Psoas muscle (tissue), 8 donors: ENCODE results near the gene VWA5B1. TPM values are rescaled to one million over a fixed set of nuclear protein-coding genes. Genes with fewer than 3 reads are reported as not detected.

Experiments
- ATAC-seq, 4 donors: fragments of 200-7000 bp; cut with Tn5 transposase; one replicate each; pipeline ENCODE4 v1.9.1; 2020; ENCODE audit warnings: moderate library complexity in 3 of 4, mild to moderate bottlenecking in 2 of 4
- DNase-seq, 2 donors: peaks; one replicate each; pipeline ENCODE4 v3.0.0-alpha.2; 2020
- H3K27ac ChIP-seq: fragments of 200-600 bp; one replicate; pipeline ENCODE4 v1.8.0; 2022
- H3K27me3 ChIP-seq, 3 donors: fragments of 200-600 bp in 1 of 3; one replicate each; pipeline versions ENCODE4 v1.6.1 to v1.8.0; 2013 to 2022; ENCODE audit warnings: low read length in 2 of 3, mild to moderate bottlenecking in 2 of 3, moderate library complexity in 1 of 3; ENCODE audit not compliant: insufficient read depth in 3 of 3
- H3K36me3 ChIP-seq, 2 donors: fragments of 200-600 bp in 1 of 2; one replicate each; pipeline versions ENCODE4 v1.6.1 to v1.8.0; 2013 to 2022; ENCODE audit warnings: low read depth in 1 of 2, mild to moderate bottlenecking in 1 of 2, moderate library complexity in 1 of 2; ENCODE audit not compliant: insufficient read depth in 1 of 2
- H3K4me1 ChIP-seq: fragments of 200-600 bp; one replicate; pipeline ENCODE4 v1.8.0; 2022
- H3K4me3 ChIP-seq: fragments of 200-600 bp; one replicate; pipeline ENCODE4 v1.8.0; 2022; ENCODE audit warnings: mild to moderate bottlenecking
- H3K9me3 ChIP-seq: fragments of 200-600 bp; one replicate; pipeline ENCODE4 v1.8.0; 2022
- WGBS, 3 donors: extraction: QIAGEN DNeasy Blood & Tissue Kit; methylation state at CpG; one replicate each; pipeline versions ENCODE4 v1.1.6 to v1.1.7; 2013; 5-methylcytosine and 5-hydroxymethylcytosine counted together
- intact Hi-C, 2 donors: fragments of 100-400 bp; cut with DNase I; formaldehyde crosslinking; loops; one replicate each; pipeline versions ENCODE4 v1.11.0 to v1.14.2; 2022
- polyA plus RNA-seq, 3 donors: library from polyadenylated mRNA; stranded (reverse); fragments of 200-250 nt; gene quantifications; one replicate each; pipeline ENCODE4 v1.2.3, GENCODE V29; 2013
- total RNA-seq, 4 donors: library from RNA; stranded (reverse); fragmentation: NEBNext Ultra II Directional in 2 of 4; extraction: Animal tissue kit (Norgen Biotek cat#: 25700) in 2 of 4; gene quantifications; one replicate each; pipeline versions ENCODE4 v1.2.1 to v1.2.4, GENCODE V29; 2021 to 2023
- TF ChIP-seq, protein P1 (sequence below): fragments of 200-600 bp; IDR thresholded peaks from one replicate; pipeline ENCODE4 v1.8.0; 2022; ENCODE audit warnings: antibody characterized with exemption
- donor health status: healthy with polysubstance abuse.
- donor health status: DM: no; HTN: no; CAD: no; lungs with moderate emphysema.
- donor health status: Bipolar disorder and iron deficiency.
- donor health status: healthy.
- donor health status: DM: yes; HTN: yes; CAD: no.
- donor health status: DM: no; HTN: no; CAD: no.
- donor health status: DM: no; HTN: no; CAD: no.
- donor health status: DM: yes; HTN: yes; CAD: no.

The VWA5B1 gene
- total and polyA plus RNA-seq, 7 donors, result under 0.01 to 0.17 (median 0.12) TPM; not detected in 4

DNA sequence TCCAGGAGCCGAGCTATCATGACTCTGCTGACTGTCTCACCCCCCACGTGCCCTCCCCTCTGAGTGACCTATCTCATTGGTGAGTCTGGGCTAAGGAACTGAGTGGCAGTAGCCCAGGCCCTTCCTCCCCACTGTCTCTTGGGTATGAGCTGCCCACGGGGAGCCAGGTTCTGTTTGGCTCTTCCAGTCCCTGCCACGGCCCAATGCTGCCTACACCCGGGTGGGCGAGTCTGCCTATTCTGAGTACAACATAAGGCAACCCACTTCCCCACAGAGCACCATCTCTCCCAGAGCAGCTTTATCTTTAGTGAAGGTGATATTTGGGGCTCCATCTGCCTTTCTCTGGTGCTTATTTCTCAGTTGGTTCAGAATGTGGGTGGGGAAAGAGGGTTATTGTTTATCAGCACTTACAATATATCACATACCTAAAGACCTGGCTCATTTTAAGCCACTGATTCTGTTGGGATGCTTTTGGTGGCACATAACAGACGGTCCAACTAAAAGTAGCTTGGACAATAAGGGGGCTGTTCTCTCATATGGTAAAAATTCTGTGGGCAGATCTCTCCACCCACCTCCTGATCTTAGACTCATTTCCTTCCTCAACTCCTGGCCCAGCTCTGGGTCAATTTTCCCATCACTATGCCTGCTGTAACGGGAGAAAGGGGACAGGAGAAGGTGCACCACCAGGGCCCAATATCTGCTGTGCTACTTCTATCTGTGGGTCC, 27.7 kb upstream of the VWA5B1 start:
- no peak overlapping the region for H3K4me3 ChIP-seq
- intact Hi-C loops, result no loop called here
- DNase-seq (no peak), ATAC-seq (no peak)
- no peaks in the 10 kb centered on the region for H3K9me3 ChIP-seq
- TF ChIP-seq, protein P1, sequence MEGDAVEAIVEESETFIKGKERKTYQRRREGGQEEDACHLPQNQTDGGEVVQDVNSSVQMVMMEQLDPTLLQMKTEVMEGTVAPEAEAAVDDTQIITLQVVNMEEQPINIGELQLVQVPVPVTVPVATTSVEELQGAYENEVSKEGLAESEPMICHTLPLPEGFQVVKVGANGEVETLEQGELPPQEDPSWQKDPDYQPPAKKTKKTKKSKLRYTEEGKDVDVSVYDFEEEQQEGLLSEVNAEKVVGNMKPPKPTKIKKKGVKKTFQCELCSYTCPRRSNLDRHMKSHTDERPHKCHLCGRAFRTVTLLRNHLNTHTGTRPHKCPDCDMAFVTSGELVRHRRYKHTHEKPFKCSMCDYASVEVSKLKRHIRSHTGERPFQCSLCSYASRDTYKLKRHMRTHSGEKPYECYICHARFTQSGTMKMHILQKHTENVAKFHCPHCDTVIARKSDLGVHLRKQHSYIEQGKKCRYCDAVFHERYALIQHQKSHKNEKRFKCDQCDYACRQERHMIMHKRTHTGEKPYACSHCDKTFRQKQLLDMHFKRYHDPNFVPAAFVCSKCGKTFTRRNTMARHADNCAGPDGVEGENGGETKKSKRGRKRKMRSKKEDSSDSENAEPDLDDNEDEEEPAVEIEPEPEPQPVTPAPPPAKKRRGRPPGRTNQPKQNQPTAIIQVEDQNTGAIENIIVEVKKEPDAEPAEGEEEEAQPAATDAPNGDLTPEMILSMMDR, result no peak
- H3K27me3 ChIP-seq, result no peaks in the 10 kb centered on the region
- WGBS, 3 donors, result 85 to 87% (median 86%) methylated on average over 8 of the region's 8 CpGs
- no peaks in the 10 kb centered on the region for H3K36me3 ChIP-seq
- H3K4me1 ChIP-seq, result no peaks in the 10 kb centered on the region
- H3K27ac ChIP-seq, result no peak overlapping the region

DNA sequence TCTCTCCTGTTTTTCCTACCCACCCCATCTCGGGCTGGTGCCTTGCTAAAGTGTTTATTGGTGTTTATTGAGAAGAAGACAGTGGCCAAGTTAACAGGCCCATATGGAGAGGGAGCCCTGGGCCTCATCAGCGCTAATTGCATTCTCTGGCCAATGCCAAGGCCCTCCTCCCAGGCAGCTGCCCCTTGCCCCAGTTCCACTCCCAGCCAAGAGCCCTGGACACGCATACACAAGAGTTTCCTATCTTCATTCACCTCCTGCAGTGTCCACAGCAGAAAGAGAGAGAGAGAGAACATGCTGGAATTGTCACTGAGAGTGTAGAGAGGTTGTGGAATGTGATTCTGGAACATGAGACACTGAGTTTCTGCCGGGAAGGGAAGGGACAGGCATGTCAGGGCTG, 25.4 kb upstream of the VWA5B1 start:
- intact Hi-C loops, result no loop called here
- ATAC-seq (peak in 3 of 4 donors; percentile 34 to 74 (median 66)), DNase-seq (no peak)
- WGBS, 3 donors, result 20 to 32% (median 26%) methylated on average over 4 of the region's 4 CpGs
- Histone ChIP-seq H3K9me3 (no peaks in the 10 kb centered on the region), H3K4me1 (no peaks in the 10 kb centered on the region), H3K27me3 (no peaks in the 10 kb centered on the region), H3K4me3 (no peak overlapping the region), H3K36me3 (no peaks in the 10 kb centered on the region), H3K27ac (no peak overlapping the region)
- TF ChIP-seq, protein P1, result no peak

DNA sequence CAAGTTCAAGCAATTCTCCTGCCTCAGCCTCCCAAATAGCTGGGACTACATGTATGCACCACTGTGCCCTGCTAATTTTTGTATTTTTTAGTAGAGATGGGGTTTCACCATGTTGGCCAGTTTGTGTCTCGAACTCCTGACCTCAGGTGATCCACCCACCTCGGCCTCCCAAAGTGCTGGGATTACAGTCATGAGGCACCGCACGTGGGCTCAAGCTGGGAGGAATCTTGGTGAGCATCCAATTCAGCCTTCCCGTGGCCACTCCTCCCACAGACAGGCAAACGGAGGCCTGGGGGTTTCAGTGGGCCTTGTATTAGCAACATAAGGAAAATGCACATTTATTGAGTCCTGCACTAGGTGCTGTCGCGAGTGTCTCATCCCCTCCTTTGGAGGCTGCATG, 24.5 kb upstream of the VWA5B1 start:
- DNase-seq (no peak), ATAC-seq (no peak)
- WGBS, 3 donors, result 68 to 71% (median 69%) methylated on average over 8 of the region's 8 CpGs
- Histone ChIP-seq H3K36me3 (no peaks in the 10 kb centered on the region), H3K4me1 (no peaks in the 10 kb centered on the region), H3K27me3 (no peaks in the 10 kb centered on the region), H3K9me3 (no peaks in the 10 kb centered on the region), H3K27ac (no peak overlapping the region), H3K4me3 (no peak overlapping the region)
- intact Hi-C loops, result no loop called here
- TF ChIP-seq, protein P1, result no peak

DNA sequence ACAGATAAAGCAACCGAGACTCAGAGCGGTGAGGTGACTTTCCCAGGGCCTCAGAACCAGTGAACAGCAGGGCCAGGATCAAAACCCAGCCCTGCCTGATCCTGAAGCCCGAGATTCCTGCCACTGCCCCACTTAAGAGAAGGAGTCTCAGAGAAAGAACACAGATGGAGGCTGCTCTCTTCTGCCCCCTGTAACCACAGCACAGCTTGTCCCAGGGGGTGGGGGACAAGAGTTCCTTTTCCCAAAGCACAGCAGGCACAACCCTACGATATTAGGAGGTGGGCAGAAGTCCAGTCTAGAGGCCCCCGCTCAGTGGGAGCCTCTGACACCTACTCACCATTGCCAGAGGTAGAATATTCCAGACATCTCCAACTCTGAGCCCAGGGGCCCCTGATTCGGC, 24.0 kb upstream of the VWA5B1 start:
- H3K4me1 ChIP-seq, result no peaks in the 10 kb centered on the region
- no peak overlapping the region for H3K4me3 ChIP-seq
- DNase-seq (no peak), ATAC-seq (no peak)
- no peaks in the 10 kb centered on the region for H3K36me3 ChIP-seq
- TF ChIP-seq, protein P1, result no peak
- no peaks in the 10 kb centered on the region for H3K9me3 ChIP-seq
- 82 to 89% (median 87%) methylated on average over 6 of the region's 6 CpGs for WGBS, 3 donors
- no peaks in the 10 kb centered on the region for H3K27me3 ChIP-seq
- intact Hi-C loops, result no loop called here
- no peak overlapping the region for H3K27ac ChIP-seq
